ENCODE data around the gene PPP3CA.

The PPP3CA gene

DNA sequence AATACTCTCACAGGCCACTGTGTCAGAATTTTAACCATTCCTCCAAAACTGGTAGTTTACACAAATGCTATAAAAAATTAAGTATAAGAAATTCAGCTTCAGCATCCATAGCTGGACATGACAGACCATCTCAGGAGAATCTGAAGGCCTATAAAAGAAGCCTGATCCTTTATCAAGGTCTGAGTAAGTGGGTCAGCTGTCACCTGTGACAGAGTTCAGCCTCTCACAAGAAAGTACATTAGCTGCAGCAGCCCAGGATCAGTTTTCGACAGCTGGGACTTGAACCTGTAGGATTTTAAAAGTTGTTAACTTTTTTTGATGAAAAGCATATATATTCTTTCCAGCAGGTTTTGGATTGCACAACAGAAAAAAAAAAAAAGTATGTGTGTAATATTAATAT, 60.7 kb downstream of the PPP3CA start:
- DNase-seq = no peak

DNA sequence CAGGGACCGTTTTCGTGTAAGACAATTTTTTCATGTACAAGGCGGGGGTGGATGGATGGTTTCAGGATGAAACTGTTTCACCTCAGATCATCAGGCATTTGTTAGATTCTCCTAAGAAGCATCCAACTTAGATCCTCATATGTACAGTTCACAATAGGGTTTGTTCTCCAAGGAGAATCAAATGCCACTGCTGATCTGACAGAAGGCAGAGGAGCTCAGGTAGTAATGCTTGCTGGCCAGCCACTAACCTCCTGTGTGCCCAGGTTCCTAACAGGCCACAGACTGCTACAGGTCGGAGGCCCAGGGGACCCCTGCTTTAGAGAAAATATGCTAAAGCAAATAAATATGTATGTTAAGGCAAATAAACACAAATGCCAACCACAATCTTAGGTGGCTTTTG, 61.3 kb downstream of the PPP3CA start:
- no peak for DNase-seq

DNA sequence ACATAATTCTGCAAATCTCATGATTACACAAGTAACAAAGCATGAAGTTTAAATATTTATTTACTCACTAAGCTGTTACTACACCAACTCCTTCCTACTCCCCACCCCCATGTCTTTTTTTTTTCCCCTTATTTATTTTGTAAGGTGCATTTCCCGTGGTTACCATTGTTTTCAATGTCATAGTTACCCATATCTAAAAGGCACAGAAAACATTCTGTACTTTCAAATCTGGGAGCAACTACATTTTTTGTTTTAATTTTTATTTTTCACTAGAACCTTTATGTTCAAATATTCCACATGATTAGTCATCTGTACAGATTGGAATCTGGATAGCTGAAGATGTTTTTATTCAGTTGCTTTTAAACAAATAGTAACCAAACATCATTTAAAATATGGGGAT, 62.8 kb downstream of the PPP3CA start:
- DNase-seq = no peak

DNA sequence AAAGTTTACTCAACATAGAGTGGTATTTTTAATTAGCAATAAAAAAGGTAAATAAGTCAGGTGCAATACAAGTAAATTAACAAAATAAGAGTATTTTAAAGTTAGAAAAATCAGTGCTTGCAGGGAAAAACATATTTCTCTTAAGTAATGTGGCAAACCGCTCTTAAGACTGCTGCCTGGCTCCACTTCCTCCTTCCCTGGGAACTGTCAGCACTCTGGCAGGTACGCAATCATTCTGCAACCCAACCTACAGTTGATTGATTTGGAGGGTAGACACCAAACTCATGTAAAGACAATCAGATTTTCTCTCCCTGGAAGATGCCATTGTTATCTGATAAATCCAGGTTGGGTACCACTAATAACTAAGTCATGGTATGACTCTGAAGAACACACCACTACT, 63.9 kb downstream of the PPP3CA start:
- DNase-seq = no peak

DNA sequence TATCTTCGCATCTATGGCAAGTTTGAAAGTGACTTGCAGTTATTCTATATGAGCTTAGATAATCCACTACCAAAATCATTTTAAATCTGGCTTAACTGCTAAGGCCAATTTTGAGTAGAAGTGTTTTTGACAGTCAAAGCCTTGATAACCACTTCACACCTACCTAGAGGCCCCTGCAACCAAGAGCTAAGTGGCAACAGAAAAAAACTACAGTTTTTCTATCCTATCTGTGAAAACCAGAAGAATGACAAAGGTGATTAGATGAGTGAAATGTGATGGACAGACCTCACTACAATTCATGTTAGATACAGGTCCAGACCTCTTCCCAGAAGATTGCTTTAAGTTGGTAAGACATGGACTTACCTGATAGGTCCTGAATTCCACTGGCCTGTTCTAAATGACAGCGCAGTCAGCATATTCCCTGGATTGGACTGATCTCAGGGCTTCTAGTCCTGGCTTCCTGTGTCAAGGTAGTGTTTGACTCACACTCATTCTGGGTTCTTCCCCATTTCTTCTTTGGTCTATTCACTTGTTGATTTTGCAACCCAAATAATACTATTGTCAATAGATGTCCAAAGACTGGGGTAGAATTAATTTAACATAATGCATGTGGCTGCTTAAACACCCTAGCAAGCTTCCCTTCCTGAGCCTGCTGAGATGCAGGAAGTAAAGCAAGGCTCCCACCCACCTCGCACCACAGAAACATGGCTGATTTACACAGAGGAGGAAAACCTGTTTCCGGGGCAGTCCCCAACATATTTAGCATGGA, 65.1 kb downstream of the PPP3CA start:
- no peak for DNase-seq

DNA sequence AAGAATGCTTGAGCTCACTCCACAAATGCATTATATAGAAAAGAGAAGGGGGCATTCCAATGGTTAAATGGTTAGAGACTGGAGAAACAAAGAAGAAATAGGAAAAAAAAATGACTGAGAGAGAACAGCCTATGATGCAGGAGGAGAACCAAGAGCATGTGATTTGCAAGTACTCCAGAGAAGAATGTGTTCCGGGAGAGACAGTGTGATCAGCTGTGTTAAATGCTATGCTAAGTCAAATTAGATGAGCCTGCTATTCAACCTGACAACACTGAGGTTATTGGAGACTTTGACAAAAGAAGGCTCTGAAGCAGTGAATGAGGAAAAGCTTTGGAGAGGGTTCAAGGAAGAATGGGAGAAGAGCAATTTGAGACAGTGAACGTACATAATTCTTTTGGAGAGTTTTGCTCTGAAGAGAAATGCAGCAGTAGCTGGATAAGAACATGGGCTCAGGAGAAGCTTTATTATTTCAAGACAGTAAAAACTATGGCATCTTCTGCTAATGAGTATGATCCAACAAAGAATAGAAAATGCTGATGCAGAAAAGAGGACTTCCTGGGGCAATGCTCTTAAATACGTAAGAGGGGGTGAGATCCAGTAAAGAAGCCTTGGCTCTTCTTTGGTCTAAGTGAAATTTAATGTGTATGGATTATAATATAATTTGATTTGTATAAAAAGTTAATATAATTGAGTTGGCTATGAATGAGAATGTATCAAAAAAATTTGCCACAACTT, 66.3 kb downstream of the PPP3CA start:
- DNase-seq = no peak

DNA sequence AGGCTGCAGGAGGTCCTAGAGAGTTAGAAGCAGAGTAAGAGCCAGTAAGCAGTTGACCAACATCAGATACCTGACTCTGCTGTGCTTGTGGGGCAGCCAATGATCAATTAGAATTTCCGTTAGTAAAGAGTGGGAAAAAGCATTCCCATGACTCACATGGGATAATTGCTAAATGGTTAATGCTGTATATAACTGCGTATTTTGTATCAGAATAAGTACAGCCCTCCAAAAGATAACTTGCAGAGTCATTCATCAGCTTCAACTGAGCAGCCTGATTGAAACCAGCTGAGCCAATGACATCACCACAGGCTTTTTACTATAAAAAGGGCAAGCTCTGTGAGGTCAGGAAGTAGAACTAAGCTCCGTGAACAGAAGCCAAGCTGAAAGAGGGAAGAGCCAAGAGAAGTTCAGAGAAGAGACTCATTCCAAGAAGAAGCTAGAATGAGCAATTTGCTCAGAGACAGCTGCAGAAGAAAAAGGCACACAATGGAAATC, 67.9 kb downstream of the PPP3CA start:
- peak; percentile 29 for DNase-seq

DNA sequence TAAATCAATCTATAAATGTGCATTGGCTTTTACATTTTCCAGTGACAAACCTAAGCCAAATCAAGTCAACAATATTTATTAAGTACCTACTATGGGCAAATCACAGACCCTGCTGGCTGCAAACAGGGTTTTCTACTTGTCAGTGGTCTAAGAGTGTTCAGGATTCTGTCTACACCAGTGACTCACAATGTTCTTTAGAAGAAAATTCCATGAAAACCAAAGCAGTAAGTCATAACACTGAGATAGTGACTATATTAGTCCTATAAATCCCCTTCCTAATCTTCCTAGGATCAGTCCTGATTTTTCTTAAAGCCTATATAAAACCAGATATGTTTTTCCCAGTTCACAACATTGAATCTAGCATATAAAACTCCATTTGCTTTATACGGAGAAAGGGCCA, 69.7 kb downstream of the PPP3CA start:
- no peak for DNase-seq

DNA sequence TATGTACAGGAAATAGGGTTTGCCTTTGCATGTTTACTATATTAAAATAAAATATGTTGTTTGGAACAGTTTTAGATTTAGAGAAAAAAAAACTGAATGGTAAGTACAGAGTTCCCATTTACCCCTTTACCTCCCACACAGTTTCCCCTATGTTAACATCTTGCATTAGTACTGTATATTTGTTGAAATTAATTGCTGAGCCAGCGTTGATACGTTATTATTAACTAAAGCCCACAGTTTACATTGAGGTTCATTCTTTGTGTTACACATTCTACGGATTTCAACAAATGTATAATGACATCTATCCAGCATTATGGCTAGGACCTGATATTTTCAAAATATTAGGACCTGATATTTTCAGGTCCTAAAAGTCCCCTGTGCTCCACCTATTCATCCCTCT, 70.7 kb downstream of the PPP3CA start:
- DNase-seq = no peak

DNA sequence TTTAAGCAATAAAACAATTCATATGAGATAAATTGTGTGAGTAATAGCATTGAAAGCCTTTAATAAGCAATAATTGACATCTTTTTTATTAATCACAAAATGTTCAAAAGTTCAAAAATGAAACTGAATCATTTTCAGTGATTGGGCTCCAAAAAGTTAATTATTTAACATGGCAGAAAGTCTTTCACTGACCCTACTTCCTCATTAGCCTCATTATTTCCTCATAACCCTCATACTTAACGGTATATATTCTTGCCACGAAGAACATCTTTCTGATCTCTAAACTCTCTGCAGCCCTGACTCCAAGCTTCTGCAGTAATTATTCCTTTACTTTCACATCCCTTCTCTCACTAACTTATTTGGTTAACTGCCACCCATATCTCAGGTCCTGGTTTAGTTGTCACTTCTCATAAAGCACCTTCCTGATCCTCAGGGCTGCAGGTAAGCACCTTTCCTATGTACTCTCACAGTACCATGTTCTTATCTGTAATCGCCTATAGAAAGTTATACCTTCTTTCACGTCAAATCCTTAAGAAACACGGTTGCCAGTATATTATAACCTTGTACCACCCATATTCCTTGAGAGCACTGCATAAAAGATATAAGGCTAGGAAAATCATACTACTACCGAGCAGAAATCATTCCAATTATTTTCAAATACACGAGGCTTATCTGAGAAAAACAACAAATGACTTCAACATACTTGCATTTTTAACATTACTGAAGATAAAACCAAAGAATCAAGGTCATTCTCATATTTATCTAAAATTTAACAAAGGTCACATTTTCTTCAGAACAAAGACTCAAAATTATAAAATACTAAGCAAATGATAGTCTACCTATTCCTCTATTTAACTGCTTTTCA, 72.2 kb downstream of the PPP3CA start:
- DNase-seq = no peak

DNA sequence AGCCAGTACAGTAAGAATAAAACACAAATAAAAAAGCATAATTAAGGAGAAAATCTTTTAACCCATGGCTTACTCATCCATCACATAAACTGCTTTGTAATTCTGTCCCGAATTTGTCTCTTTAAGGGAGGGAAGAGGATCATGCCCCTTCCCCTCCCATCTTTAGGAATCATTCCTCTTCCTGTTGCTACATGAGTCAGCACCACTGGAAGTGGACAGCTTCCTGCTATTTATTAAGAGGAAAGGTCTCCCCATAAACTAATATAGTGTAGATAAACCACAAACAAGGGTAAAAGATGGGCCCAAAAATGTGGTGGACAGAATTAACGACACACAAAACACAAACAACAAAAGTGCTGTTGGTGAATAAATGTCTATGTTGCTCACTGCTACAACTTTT, 75.8 kb downstream of the PPP3CA start:
- DNase-seq = no peak

DNA sequence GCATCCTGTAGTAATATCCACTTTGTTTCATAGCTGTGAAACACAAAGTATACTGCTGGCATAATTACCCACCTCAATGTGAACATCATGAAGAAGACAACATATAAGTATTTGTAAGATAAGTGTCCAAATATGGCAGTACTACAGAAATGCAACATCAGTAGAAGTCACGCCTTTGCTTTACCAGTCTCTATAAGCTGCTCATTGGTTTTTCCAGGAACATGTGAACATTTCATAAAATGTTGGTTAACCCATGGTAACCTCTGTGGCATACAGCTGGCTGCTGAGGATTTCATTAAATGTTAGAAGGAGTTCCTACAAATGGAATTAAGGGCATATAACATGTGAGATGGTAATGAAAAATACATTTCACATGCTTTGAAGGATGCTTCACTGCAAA, 77.6 kb downstream of the PPP3CA start:
- no peak for DNase-seq

DNA sequence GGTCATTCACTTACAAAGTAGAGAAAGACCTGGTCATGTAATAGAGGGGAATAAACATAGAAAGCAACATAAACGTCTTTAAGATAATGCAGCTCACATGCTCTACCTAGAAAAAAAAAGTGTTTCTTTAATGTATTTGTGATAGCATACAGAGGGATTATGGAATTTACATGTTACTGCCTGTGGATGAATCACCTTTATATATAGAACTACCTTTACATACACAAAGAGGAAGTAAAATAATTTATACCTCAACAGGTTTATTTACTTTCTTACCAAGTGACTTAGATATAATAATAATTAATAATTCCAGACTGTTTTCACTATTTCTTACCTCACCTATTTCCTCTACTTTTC, 81.5 kb downstream of the PPP3CA start:
- no peak for DNase-seq

DNA sequence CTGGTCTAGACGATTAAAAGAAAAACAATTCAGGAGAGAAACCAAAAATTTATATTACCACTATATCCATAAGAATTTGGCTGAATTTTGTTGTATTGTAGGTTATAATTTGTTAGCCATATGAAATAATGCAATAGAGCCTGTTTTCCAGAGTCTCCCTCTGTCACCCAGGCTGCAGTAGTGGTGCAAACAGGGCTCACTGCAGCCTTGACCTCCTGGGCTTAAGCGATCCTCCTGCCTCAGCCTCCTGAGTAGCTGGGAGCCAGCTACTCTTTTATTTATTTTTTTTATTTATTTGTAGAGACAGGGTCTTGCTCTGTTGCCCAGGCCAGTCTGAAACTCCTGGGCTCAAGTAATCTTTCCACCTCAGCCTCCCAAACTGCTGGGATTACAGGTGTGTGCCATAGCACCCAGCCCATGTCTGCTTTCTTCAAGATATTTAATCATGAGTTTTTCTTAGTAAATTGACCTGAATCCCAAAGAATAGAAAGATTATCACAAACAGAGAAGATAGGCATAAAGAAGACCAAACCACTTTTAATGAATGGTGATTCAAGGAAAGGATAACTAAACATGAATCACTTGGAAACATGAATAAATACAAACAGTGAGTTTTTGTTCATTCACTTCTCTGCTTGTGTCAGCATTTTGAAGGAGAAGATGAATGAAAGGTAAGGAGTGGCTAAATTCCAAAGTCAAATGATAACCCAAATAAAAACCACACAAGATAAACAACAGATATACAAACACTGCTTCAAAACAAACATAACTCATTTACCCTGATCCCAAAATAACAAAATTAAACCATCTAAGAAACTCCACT, 82.1 kb downstream of the PPP3CA start:
- no peak for DNase-seq

DNA sequence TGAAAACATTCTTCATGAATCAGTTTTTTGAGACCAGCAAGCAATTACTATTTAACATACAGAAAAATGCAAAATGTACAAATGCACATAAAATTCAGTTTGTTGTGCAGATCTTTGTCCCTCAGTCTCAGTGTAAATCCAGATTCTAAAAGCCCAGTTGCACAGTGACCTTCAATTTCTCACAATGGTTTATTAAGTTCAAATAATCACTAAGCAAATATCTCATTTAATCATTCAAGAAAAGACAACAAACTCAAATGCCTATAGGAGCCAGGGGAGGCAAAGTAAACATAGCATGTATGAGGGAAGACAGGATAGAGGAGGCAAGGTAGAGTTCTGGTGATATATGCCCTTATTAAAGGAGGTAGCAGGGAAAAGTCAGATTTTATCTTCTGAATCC, 82.8 kb downstream of the PPP3CA start:
- DNase-seq = no peak

DNA sequence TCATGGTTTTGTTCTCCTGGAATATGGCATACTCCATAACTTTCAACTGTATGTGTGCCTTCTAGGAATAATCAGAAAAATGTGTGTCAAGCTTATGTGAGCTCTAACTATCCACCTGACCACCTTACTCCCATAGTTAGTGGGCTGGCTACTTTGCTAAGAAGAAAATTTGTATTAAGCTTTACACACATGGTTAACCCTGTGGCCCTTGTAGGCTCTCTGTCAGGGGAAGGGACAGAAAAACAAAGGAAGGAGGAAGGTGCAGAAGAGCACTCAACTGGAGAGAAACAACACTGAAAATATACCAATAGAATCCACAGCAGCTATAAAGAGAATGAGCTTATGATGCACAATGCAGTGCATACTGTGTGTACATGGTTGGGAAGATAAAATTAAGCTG, 84.6 kb downstream of the PPP3CA start:
- DNase-seq = no peak

DNA sequence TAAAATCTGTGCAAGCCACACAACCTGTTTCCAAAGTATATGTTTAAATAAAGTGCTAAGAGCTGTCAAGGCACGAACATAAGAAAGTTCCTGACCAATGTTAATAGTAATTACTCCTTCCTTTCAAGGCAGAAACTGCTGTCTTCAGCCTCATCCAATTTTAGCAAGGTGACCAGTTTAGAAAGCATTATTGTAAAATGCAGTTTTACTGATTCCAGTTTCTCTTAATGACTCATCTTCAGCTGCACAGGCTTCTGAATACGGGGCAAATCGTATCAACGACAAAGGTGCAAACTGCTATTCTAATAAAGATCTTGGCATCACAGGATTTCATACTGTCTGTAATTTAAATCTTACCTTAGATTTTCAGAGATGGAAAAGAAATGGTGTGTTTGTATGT, 87.5 kb downstream of the PPP3CA start:
- DNase-seq = no peak

DNA sequence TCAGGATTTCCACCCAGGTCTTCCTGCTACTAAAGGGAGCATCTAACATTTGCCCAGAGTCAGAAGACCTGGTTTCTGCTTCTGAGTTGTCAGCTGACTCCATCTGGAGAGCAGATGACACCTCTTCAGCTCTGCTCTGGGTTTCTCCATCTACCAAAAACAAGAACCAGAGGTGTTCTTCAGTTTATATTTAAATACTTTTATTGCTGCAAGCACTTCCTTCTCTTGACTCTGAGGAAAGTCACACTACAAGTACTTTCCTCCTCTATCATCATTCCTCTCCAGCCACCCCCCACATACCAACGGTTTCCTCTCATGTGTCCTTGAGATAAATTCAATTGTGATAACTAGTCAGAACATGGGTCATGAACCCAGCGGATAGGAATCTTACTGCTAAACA, 88.4 kb downstream of the PPP3CA start:
- no peak for DNase-seq

DNA sequence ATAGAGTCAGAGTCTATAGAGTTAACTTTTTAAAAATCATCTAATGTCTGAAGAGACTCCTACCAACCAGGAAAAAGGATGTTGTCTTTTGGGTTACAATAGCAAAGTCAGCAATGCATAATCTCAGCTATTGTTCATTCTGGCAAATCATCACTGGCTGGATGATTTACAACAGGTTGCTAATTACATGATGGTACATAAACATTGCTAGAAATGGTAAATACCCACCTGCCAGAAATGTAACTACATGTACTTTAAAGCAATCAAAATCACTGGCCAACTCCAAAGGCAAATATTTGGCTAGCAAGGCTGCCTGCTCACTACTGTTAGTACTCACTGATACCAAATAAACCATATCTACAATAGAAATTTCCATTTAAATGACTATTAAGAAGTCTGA, 91.1 kb downstream of the PPP3CA start:
- no peak for DNase-seq

DNA sequence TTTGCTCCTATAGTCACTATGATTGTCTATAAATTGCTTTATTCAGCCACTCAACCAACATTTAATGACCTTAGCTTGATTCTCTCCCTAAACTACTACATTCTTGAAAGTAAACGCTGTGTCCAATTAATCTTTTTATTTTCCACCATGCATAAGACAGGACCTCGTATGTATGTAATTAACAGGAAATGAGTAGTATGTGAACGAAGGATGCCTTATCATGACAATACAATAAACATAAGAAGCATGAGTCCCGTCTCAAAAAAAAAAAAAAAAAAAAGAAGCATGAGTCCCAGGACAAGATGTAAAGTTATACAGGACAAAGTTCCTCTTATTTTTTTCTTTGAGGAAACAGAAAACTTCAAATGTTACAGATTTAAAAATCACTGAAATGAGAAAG, 92.5 kb downstream of the PPP3CA start:
- no peak for DNase-seq

DNA sequence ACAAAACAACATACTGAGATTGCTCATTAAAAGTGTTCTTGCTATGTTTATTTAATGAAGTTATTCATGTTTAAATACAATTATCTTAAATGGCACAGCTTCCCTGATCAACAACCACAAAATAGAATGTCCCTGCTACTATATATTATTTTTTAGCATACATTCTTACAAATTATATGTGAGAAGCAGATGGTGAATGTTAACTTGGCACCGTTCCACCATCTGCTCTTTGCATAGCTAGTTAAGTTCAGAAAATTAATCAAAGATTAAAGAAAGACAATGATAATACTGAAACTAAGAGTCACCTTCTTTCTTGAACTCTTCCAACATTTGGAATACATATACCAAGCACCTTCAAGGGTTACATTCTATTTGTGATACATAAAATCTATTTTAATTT, 94.2 kb downstream of the PPP3CA start:
- DNase-seq = peak; percentile 40

DNA sequence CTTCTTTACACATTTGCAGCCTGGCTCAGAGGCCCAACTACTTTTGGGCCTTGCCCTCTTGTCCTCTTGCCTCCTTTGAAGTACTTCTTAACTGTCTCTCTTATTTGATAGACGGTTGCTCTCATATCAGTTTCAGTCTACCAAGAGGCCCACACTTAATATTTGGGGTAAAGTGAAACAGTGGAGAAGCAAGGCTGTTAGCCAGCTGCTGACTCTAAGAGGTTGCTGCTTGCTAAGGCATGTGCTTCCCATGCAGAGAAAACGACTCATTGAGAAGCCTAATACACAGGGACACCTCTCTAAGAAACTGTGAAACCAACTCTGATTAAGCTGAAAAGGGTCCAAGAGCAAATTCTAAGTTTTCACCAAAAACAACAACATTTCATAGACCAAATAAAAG, 94.6 kb downstream of the PPP3CA start:
- DNase-seq = no peak

DNA sequence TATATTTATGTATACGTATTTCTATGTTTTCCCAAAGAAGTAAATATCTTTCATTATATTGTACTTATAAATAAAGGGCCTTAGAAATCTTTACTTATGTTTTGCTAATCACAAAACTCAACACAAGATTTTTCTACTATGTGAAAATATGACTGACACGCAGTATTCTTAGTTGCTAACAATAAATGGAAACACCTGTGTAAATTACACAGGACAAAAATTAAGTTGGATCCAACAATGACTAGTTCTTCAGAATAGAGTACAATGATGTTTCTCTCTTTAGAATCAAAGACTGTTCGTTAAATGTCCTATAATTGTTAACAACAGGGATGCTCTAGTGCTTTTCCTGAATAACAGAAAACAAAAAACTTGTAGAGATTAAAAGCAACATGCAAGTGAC, 96.1 kb downstream of the PPP3CA start:
- DNase-seq = no peak

Data from NCI-H446 treated with DMSO at 0.1 percent for 48 hours (cell line).